Activated gamma-delta T cell treated with Interleukin-2 at 50 U/mL for 16 hours (primary cell): Measurements from ENCODE around the gene MRTFA.
"Not testable (repeated sequence)": the region's sequence is repeated elsewhere in the genome, so short reads cannot be mapped to it uniquely, and the experiment has no call there.

Experiments
- DNase-seq: peaks from one replicate; pipeline ENCODE4 v3.0.0-alpha.2; 2020

The MRTFA gene

DNA sequence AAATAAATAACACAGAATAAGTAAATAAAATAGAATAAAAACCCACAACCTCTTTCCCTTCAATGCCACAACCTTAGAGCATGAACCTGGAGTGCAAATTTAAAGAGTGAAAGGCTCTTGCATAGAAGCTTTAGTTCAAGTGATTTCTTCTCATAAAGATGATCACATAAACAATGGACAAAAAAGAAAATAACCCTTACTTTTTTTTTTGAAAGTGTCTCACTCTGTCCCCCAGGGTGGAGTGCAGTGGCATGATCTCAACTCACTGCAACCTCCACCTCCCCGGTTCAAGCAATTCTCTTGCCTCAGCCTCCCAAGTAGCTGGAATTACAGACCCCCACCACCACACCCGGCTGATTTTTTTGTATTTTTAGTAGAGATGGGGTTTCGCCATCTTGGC, 10.7 kb downstream of the MRTFA start:
- not testable (repeated sequence) for DNase-seq

DNA sequence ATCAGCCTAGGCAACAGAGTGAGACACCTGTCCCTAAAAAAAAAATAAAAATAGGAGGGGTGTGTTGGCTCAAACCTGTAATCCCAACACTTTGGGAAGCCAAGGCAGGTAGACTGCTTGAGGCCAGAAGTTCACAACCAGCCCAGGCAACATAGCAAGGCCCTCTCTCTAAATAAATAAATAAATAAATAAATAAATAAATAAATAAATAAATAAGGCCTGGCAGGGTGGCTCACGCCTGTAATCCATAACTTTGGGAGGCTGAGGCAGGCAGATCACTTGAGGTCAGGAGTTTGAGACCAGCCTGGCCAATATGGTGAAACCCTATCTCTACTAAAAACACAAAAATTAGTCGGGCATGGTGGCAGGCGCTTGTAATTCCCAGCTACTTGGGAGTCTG, 11.2 kb downstream of the MRTFA start:
- not testable (repeated sequence) for DNase-seq

DNA sequence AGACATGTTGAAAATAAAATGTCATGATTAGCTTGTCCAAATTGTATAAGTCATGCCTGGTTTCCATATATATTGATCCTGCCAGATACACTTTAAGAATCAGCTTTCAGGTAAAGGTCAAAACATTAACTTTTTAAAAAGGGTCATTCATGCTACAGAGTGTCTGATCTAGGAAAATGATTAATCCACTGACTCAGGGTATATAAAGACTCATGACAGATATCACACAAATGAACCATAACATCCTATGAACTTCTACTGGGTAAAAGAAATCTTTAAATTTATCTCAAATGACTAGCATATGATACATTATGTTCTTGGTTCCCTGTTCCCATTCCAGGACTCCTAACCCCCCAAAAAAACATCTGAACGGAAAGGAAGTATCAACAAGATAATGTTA, 11.7 kb downstream of the MRTFA start:
- no peak for DNase-seq

DNA sequence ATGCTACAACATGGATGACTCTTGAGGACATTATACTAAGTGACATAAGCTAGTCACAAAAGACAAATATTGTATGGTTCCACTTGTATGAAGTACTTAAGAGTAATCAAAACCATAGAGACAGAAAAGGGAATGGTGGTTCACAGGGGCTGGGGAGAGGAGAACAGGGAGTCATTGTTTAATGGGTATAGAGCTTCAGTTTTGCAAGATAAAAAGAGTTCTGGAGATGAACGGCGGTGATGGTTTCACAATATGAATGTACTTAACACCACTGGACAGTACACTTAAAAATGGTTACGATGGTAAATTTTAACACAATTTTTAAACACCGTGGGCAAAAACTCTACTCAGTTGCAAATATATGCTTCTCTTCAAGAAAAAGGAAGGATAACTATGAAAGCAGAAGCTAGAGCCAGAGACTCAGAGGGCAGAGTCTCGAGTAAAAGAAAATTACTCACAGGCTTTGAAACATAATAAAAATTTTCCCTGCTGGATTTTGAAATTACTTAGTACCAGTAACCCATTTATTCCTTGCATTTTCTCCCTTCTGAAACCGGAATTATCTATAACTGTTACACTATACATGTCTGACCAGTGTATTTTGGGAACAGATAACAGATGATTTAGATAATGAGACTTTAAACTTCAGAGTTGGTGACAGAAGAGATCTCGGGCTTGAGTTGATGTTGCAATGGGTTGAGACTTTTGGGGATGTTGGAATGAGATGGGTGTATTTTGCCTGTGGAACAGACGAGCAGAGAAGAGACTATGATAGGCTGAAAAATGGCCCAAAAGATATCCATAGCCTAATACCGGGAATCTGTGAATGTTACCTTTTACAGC, 15.0 kb downstream of the MRTFA start:
- DNase-seq = no peak

DNA sequence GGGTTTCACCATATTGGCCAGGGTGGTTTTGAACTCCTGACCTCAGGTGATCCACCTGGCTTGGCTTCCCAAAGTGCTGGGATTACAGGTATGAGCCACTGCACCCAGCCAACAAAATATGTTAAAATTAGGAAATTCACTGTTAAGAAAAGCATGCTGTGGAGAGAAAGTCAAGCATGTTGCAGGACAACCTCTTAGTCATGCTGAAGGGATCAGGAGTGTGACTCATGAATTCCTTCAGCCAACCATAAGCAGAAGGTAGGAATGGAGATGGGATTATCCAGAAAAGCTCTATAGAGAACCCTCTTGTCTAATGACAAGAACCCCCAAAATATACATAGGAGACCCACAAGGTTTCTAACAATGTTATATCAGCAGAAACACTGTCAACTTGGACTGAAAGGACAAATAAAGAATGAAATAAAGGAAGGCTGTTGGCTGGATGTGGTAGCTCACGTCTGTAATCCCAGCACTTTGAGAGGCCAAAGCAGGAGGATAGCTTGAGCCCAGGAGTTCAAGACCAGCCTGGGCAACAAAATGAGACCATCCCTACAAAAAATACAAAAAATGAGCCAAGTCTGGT, 16.0 kb downstream of the MRTFA start:
- no peak for DNase-seq

DNA sequence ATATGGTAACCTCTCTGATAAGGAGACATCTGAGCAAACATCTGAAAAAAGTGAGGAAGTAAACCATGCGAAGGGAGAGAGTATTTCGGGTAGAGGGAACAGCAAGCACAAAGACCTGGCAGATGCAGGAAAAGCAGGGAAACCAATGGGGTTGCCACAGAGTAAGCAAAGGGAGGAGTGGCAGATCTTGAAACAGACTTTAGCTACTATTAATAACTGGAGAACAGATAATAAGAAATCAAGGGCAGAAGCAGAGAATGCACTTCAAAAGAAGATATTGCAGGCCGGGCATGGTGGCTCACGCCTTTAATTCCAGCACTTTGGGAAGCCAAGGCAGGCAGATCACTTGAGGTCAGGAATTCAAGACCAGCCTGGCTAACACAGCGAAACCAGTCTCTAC, 18.1 kb downstream of the MRTFA start:
- no peak for DNase-seq

DNA sequence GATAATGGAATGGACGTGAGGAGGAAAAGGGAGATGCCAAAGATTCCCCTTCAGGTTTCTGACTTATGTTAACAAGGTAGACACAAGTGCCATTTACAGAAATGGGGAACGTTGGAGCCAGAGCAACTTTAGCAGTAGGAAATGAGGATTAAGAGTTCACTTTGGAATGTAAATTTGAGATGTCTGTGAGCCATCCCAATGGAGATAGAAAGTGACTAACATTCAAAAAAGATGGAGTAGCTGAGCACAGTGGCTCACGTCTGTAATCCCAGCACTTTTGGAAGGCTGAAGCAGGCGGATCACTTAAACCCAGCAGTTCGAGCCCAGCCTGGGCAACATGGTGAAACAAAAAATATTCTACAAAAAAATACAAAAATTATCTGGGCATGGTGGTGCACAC, 19.9 kb downstream of the MRTFA start:
- DNase-seq = no peak

DNA sequence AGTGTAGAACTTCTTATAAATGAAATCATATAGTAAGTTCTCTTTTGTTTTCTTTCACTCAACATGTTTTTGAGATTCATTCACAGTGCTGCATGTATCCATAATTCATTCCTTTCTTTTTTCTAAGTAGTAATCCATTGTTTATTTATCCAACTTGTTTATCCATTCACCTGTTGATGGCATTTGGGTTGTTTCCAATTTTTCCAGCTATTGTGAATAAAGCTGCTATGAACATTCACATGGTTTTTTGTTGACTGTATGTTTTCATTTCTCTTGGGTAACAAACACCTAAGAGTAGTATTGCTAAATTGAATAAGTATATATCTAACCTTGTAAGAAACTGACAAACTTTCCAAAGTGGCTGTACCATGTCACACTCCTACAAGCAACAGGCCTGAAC, 23.5 kb downstream of the MRTFA start:
- DNase-seq = no peak

DNA sequence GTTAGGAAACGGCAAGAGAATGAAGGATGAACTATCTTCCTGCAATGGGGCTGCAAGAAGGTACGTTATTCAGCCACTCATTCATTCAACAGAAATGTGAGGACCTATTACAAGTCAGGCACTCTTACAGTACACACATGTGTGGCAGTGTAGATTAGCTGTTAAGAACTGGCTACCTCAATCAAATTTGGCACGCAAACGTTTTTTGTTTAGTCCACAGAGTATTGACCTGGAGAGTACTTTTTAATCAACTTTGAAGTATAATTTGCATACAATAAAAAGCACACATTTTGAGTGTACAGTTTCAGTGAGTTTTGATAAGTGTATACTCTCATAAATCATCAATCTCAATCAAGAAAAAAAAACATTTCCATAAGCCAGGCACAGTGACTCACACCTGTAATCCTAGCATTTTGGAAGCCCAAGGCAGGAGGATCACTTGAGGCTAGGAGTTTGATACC, 24.2 kb downstream of the MRTFA start:
- DNase-seq = no peak

DNA sequence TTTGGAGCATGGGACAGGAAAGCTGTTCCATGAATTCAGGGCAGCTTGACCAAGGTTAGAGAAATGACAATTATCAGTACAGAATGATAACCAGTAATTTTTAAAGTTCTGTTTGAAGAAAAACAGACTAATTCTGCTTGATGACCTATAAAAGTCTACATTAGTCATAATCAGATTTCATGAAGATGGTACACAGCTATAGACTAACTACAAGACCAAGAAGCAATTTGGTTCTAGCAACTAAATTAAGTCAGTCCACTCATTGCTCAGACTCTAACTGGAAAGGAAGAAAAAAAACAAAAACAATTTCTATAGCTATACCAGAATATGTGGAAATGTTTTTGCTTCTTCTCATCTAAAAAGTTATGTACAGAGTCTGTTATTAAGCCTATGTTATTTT, 24.9 kb downstream of the MRTFA start:
- no peak for DNase-seq

DNA sequence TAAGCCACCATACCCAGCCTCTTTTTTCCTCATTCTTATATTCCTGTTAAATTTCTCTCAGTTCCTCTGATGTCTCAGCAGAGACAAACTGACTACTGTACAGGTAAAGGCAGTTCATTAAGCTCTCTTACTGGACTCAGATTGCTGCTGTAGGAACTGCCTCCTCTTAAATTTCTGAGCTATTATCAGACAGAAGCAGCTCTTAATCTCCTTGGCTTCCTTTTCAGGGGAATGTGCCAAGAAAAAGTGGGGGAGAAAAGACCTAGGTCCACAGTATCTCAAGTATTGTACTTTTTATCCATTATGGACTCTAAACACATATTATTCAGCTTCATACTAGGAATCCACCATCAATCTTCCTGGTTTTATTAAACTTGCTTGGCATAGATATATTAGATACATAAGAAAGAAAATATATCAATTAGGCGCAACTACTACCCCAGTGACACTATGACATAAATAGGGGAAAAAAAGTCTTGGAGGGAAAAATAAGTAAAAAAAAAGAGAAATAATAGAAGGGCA, 26.1 kb downstream of the MRTFA start:
- no peak for DNase-seq

DNA sequence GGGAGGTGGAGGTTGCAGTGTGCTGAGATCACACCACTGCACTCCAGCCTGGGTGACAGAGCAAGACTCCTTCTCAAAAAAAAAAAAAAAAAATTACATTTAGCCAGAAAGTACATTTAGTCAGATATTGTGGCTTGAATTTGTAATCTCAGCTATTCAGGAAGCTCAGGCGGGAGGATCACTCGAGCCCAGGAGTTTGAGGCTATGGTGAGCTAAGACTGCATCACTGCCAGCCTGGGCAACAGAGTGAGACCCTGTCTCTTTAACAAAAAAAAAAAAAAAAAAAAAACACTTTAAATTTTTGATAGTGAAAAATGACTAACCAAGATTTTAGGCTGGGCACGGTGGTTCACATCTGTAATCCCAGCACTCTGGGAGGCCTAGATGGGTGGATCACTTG, 27.3 kb downstream of the MRTFA start:
- no peak for DNase-seq

DNA sequence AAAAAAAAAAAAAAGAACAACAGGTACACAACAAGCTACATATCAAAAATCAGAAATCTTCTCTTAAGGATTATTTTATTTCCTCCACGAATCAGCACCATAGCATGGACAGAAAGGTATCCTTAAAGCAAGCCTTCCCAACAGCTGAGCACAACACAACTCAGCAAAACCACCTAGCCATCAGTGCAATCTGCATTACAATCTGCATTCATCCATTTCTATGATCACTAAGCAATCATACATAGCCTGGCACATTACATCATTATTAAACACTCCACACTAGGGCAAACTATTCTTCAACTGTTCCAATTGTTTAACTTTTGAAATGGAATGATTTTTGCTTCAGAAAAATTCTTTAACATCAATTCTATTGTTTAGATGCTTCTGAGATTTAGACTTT, 29.0 kb downstream of the MRTFA start:
- DNase-seq = no peak

DNA sequence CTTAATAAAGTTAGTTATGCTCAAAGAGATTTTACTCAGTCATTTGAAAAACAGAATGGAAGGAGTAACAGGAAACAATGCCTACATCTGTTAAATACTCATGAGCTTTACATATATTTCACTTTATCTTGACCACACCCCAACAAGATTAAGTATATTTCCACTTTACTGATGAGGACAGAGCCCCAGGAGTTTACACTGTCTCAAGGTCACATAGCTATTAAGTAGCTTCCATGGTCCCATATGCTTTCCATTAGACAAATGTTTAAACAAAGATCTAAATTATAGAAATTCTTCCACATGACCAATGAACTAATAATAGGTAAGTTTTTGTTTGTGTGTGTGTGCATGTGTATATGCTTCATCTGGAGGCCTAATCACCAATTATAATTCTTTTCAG, 30.2 kb downstream of the MRTFA start:
- no peak for DNase-seq

DNA sequence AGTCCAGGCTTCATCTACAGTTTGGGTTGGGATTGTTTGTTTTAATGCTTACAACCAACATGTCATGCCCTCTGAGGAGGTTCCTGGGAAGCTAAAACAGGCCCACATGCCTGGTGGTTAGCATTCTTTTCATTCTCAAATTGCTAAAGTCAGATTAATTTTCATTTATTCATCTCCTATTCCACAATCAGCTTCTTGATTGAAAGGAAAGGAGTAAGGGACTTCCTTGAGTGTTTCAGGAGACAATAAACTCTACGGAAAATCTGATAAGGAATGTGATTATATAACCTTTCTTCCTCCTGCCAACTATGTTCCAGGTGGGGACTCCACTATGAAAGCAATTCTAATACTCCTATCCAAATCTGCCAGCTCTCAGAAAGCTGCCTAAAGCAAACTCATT, 30.8 kb downstream of the MRTFA start:
- no peak for DNase-seq

DNA sequence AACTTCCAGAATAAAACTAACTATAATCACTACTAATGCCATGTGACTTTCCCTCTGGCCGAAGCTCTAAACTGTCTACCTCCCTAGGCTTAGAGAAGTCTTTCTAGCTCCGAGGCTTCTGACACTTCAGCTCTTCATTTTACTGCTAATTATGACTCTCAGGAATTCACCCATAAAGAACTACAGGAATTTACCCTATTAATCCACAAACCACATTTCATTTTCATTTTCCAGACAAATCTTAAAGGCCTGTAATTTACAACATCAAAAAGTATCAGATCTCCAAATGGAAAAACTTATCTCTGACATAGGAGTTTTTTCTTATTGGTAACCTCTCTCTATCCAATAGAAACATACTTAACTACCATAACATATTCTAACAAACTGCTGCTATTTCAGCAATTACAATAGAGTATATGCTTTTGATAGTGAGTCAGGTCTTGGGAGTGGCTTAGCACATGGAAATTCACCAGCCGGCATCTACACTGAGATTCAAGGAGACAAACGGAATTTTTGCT, 33.4 kb downstream of the MRTFA start:
- no peak for DNase-seq

DNA sequence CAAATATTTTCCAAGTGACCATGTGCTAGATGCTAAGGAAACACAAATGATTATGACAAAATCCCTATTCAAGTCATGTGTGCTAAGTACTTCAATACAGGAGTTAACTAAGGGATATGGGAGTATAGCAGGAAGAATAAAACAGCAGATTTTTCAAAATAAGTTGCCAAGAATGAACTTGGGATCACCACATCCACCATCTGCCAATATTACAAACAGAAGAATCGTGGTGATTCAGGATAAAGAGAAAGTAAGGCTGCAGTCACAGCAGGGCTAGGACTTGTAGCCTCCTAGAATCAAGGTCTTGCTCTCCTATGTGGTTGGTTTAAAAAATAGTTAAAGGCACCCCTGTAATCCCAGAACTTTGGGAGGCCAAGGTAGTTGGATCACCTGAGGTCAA, 34.3 kb downstream of the MRTFA start:
- no peak for DNase-seq

DNA sequence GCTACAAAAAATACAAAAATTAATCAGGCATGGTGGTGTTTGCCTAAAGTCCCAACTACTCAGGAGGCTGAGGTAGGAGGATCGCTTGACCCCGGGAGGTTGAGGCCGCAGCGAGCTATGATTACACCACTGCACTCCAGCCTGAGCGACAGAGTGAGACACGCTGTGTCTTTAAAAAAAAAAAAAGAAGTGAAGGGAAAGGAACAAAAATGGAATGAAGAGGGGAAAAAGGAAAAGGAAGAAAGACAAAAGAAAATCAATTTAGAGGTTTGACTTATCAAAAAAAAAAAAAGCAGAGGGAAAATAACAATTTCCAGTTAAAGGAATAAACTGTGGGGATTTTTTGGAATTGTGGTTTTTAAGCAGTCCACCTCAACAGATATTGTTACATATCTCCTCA, 36.8 kb downstream of the MRTFA start:
- DNase-seq = no peak

DNA sequence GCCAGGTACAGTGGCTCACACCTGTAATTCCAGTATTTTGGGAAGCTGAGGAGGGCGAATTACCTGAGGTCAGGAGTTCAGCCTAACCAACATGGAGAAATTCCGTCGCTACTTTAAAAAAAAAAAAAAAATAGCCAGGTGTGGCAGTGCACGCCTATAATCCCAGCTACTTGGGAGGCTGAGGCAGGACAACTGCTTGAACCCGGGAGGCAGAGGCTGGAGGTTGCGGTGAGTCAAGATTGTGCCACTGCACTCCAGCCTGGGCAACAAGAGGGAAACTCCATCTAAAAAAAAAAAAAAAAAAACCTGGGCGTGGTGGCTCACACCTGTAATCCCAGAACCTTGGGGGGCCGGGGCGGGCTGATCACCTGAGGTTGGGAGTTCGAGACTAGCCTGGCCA, 37.8 kb downstream of the MRTFA start:
- not testable (repeated sequence) for DNase-seq

DNA sequence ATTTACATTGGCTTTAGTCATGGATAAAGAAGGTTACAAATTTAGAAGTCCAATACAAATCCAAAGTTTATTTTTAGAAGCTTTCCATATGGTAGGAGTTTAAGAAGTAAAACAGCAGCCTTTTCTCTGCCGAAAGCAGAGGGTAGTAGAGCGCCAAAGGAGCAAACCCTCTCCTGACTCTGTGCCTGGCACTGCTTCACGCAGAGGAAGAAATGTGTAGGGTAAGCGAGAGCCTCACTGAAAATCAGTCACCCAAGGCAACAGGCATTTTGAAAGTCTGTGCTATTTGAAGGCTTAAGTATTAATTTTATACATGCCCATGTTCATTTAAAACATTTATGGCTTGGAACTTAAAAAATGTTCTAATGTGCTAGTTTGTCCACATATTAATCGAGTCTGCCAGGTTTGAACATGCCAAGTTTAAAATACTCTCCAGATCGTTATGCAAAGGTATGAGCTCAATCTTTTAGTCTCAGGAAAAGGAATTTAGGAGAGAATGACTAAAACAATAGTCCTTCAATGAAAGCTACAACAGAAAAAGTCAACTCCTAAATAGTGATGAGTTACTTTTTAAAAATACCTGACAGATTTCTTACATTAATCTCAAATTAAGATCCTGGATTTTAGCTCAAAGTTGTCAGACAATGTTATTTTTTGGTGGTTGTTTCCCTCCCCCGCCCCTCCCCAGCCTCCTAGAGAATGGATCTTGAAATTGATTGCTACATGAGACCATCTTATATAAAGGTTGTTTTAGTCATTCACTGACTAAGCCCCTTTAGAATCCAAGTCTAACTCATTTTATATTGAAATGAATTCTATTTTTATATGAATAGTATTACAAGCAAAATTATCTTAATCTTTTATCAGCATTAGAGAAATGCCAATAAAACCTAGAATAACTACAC, 38.7 kb downstream of the MRTFA start:
- DNase-seq = no peak

DNA sequence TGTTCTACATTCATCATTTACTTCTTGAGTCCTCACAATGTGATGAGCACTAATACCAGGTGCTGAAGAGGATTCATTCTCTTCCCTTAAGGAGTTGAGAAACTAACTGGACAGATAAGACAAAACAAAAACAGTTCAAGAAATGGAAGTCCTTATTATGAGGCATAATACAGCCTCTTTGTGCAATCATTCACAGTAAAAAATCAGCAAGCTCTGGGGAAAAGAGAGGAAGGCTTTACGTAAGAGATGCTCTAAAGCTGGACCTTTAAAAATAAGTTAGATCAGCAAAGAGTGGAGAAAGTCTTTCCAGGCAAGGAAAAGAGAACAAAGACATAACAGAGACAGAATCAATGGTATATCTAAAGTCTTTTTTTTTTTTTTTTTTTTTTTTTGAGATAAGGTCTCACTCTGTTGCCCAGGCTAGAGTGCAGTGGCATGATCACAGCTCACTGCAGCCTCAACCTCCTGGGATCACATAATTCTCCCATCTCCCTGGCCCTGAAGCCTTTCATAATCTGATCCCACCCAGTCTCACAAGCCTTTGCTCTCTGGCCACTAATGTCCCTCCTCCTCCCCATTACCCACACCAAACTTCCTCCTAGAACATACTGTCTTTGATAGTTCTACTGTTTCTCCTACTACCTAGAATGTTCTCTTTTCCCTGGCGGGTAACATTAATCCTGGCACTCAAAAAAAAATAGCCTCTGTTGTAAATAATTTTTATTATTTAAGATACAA, 40.9 kb downstream of the MRTFA start:
- no peak for DNase-seq

DNA sequence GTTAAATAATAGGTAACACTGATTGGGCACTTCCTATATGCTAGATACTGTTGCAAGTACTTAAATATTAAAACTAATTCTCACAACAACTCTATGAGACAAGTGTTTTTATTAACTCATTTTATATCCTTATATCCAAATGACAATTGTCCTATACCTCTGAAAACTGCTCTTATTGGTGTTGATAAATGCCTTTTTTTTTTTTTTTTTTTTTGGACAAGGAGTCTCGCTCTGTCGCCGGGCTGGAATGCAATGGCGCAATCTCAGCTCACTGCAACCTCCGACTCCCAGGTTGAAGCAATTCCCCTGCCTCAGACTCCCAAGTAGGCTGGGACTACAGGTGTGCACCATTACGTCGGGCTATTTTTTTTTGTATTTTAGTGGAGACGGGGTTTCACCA, 41.6 kb downstream of the MRTFA start:
- no peak for DNase-seq

DNA sequence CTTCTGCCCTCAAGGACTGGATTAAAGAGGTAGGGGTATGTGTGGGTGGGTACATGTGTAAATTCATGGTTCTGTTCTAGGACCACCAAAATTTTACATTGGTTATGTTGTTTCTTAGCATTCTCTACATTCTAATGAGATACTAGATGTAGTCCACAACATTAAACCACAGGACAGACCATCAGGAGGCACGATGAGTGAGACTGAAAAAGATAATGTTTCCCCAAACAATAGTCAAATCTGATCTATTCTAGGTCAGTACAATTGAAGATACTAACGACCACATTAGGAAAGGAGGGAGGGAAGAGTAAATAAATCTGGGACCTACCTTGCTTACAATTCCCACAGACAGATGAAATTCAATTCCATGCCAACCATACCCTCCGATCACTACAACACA, 42.2 kb downstream of the MRTFA start:
- DNase-seq = no peak
